Activated CD8-positive, alpha-beta memory T cell treated with anti-CD3 and anti-CD28 coated beads, Interleukin-2, amount 50 U/mL, for 24 hours (primary cell): Measurements from ENCODE around the gene C2orf81.

Experiments used
- DNase-seq: peaks from one replicate; pipeline ENCODE4 v3.0.0-alpha.2; 2020; ENCODE audit errors: extremely low read depth

Gene C2orf81

GRCh38 chr2:74391209-74391579, 30.2 kb downstream of the C2orf81 start:
- no peak for DNase-seq

GRCh38 chr2:74390606-74391005, 30.8 kb downstream of the C2orf81 start:
- DNase-seq, result no peak

DNA sequence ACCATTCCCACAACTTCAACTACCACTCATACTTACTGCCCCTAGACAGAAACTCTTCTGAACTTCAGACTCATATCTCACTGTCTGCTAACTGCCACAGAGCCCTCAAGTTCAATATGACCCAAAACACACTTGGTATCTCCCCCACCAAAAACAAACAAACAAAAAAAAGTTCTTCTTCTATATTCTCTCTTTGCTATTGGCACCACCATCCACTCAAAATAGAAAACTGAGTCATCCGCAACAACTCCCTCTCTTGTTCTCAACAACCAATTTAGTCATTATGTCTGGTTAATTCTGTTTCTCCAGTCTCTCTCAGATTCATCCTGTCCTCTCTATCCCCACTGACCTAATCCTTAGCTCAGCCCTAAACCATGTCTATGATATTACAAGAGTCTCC, 34.1 kb downstream of the C2orf81 start:
- DNase-seq, result no peak

DNA sequence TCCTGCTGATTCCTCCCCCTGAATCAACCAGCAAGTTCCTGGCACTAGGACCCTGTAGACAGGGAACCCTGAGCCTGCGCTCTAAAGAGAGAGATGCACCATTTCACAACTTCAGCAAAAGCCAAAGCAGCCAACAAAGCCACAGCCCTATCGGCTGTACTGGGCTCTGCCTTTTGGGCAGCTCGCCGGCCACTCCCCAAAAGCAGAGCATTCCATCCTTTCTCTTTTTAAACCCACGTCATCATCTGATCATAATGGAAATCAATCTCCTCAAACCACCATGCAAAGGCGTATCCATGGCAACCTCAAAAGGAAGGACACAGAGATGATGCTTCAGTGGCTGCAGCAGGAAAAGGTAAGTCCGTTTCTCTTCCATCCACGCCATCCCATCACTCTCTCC, 36.0 kb downstream of the C2orf81 start:
- DNase-seq, result no peak

GRCh38 chr2:74384051-74384450, 37.4 kb downstream of the C2orf81 start:
- DNase-seq, result no peak

- no peak for DNase-seq
Measured at GRCh38 chr2:74383254-74383653, 38.2 kb downstream of the C2orf81 start.

GRCh38 chr2:74381751-74382150, 39.7 kb downstream of the C2orf81 start:
- DNase-seq, result no peak

- DNase-seq, result no peak
Measured at GRCh38 chr2:74379851-74380789, 41.3 kb downstream of the C2orf81 start, which contains the start of gene DCTN1. TSS of gene DCTN1 (minus strand) at chr2:74380311. CDS start at chr2:74380037, 274 bp downstream.

DNA sequence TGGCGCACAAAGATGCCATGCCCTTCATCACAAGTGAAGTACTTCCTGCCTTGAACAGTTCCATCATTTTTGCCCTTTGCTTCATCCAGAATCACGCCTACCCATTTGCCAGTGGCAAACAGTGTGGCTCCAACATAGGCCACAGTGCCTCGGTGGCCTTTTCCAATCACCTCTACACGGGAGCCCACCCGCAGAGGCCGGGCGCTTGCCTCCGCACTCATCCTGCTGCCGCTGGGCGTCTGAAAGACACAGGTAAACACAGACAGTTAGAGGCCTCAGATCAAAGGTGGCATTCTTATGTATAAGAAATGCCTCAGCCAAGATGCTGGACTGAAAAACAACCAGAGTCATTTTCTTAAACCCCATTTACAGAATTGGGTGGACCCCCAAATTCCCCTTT, 43.4 kb downstream of the C2orf81 start:
- no peak for DNase-seq

DNA sequence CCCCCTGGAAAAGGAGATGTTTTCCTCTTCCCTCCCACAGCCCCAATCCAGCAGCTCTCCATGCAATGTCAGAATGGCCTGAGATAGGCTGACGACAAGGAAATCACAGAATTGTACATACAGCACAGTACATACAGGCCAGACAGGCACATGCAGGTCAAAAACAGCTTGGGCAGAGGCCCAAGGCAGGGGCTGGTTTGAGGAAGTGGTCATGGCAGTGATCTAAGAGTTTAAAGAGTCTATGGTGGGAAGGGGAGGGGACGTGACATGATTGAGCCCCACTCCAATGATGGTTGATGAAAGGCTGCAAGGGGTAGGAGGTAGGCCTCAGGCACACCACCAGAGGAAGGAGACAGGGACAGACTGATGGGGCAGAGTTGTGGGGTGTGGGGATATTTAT, 45.6 kb downstream of the C2orf81 start:
- DNase-seq, result no peak

DNA sequence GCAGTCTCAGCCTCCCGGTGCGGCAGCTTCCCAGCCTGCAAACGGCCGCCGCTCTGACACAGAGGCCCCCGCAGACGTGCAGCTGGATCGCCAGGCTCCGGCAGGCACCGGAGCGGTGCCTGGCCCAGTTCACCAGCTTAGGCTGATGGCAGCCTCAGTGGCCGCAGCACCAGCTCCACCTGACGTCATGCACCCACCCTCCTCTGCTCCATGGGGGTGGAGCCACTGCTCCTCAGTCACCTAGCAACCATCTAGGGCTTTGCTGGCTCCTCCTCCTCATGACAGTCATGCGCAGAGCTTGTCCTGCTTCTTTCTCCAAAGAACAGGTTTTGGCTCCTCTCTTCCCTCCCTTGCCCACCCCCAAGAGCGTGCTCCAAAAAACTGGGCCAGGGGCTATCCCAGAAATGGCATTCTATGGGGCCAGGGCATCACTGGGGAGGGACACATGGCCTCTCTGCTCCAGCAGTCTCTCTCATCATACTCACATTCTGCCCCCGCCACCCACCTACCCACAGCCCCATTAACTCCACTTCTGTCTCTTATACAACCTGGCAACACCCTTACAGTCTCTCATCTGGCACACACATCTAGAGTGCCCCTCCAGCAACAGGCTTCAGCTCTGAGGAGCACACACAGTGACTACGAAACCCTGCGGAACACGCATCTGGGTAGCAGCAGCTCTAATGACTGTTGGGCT, 46.8 kb downstream of the C2orf81 start:
- no peak for DNase-seq

- DNase-seq, result no peak
Measured at GRCh38 chr2:74373985-74374384, 47.4 kb downstream of the C2orf81 start.

DNA sequence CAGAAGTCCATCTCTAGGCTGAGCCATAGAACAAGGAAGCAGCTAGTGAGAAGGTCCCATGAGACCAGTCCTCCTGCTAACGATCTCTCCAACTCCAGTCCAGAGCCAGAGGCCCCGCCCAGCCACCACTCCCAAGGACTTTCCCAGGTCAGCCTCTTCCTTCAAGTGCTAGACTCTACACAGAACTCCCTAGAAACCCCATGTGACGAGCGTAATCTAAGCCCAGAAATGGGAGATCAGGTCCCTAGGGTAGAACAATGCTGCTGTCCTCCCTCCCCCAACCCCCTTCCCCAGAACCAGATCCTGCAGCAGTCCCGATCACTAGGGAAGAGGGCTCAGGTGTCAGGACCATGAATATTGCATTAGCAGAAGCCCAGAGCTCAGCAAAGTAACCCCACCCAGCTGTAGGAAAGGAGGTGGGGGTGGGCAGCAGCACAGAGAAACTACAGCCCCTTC, 48.2 kb downstream of the C2orf81 start:
- no peak for DNase-seq

DNA sequence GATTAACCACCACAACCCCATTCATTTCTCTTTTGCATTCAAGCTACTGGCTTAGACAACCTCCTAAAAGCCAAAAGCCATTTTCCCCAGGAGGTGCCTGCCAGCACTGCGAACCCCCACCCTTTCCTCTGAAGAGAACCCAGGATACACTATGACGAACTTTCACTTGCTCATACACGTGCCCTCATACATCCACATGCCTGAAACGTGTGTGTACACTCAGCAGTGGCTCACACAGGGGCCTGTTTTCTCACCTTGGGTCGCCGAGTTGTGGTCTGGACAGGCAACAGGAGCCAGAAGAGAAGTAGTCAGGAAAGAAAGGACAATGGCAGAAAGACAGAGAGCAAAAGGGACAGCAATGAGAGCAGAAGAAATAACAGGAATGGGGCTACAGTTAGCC, 48.7 kb downstream of the C2orf81 start:
- no peak for DNase-seq

- DNase-seq, result no peak
Measured at GRCh38 chr2:74371421-74371820, 50.0 kb downstream of the C2orf81 start.

DNA sequence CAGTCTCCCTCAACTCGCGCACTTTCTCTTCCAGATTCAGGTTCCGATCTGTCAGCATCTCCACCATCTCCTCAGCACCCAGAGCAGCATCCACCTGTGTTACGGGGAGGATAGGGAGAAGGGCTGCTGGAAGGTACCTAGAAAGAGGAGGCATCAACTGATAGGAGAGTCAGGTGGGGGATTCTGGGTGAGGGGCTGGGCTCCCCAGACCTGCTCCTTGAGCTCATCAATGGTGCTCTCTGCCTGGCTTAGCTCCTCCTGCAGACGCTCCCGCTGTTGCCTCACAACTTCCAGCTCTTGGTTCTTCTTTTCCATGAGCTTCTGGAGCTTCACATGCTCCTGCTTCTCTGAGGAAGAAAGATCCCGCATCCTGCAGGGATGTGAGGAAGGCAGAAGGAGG, 51.4 kb downstream of the C2orf81 start:
- DNase-seq, result no peak

DNA sequence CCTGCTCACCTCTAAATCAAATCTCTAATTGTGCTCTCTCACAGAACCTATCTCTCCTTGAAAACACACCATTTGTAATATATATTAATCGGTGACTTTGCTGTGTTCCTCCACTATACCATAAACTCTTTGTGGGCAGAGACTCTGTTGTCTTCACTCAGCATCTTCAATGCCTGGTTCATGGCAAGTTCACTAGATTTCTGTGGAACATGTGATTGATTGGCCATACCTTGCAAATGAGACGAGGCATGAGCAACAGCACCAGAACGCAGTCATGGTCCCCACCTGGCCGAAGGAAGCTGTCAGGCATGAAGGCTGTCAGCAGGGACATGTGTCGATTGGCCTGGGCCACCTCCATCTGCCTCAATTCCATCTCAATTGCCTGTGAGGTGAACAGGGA, 52.9 kb downstream of the C2orf81 start:
- no peak for DNase-seq

DNA sequence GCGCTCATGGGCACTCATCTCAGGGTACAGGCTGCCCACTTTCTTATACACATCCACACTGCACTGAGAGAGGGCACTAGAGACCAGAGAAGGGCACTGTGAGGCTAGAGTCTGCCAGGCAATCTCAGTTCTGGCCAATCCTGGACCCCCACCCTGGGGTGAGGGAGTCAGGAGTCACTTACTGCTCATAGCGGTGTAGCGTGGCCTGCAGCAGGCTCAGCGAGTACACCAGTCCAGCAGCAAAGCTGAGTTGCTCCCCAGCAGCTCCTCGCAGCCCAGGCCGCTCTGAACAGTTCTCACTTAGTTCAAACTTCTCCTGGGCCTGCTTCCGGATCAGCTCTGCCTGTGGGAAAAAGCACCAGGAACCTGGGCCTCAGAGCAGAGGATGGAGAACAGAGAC, 53.6 kb downstream of the C2orf81 start:
- DNase-seq, result no peak

- DNase-seq, result no peak
Measured at GRCh38 chr2:74366036-74366435, 55.4 kb downstream of the C2orf81 start.

- DNase-seq, result no peak
Measured at GRCh38 chr2:74364533-74365505, 56.6 kb downstream of the C2orf81 start.
